ENCODE measurements around the gene ABTB1. TPM values are rescaled to one million over a fixed set of nuclear protein-coding genes. Genes with fewer than 3 reads are reported as not detected.

ABTB1 gene
- total RNA-seq, 2 donors from 2014 or later = 10.7 to 14.4 TPM

GRCh38 chr3:127693336-127693843 lies 20.6 kb downstream of the ABTB1 start:
- Mint-ChIP-seq H3K9me3 (no peaks in the 10 kb centered on the region), H3K27me3 (ENCODE audit: insufficient read depth) (no peaks in the 10 kb centered on the region), H3K36me3 (ENCODE audit: low read depth) (no peaks in the 10 kb centered on the region), H3K4me1 (peaks cover 8% of the 10 kb centered on the region), H3K27ac (no peak overlapping the region), H3K4me3 (no peak overlapping the region)
- Histone ChIP-seq H3K36me3 (ENCODE audit: control insufficient read depth, insufficient read depth, low read length) (no peaks in the 10 kb centered on the region), H3K4me1 (ENCODE audit: control insufficient read depth, insufficient read depth, low read length) (peaks cover 7% of the 10 kb centered on the region), H3K9ac (ENCODE audit: extremely low read depth, low read length, poor library complexity, severe bottlenecking) (no peak overlapping the region), H3K27me3 (ENCODE audit: control insufficient read depth, insufficient read depth, low read length, poor library complexity, severe bottlenecking) (no peaks in the 10 kb centered on the region), H3K27ac (ENCODE audit: low read depth, low read length) (no peak overlapping the region), H3K9me3 (ENCODE audit: control insufficient read depth, low read length) (no peaks in the 10 kb centered on the region), H3K4me3 (ENCODE audit: low read length) (no peak overlapping the region)
- no peak for DNase-seq
- no peak for TF ChIP-seq CTCF (conservative IDR thresholded peaks at IDR 0.05)
- WGBS, 2 experiments (ENCODE audit: insufficient coverage in 1 of 2, insufficient read length in 1 of 2) = 88 to 94% methylated on average over 3 to 7 of the region's 7 CpGs

- WGBS, 2 experiments (ENCODE audit: insufficient coverage in 1 of 2, insufficient read length in 1 of 2) = 77 to 82% methylated on average over 5 to 17 of the region's 17 CpGs
- Histone ChIP-seq H3K27me3 (ENCODE audit: control insufficient read depth, insufficient read depth, low read length, poor library complexity, severe bottlenecking) (no peaks in the 10 kb centered on the region), H3K36me3 (ENCODE audit: control insufficient read depth, insufficient read depth, low read length) (no peaks in the 10 kb centered on the region), H3K4me1 (ENCODE audit: control insufficient read depth, insufficient read depth, low read length) (peaks cover 7% of the 10 kb centered on the region), H3K9me3 (ENCODE audit: control insufficient read depth, low read length) (no peaks in the 10 kb centered on the region), H3K4me3 (ENCODE audit: low read length) (no peak overlapping the region), H3K27ac (ENCODE audit: low read depth, low read length) (no peak overlapping the region), H3K9ac (ENCODE audit: extremely low read depth, low read length, poor library complexity, severe bottlenecking) (no peak overlapping the region)
- Mint-ChIP-seq H3K9me3 (no peaks in the 10 kb centered on the region), H3K27me3 (ENCODE audit: insufficient read depth) (no peaks in the 10 kb centered on the region), H3K27ac (no peak overlapping the region), H3K4me3 (no peak overlapping the region), H3K36me3 (ENCODE audit: low read depth) (no peaks in the 10 kb centered on the region), H3K4me1 (peaks cover 3% of the 10 kb centered on the region)
- peak; percentile 84 for DNase-seq
- TF ChIP-seq CTCF (conservative IDR thresholded peaks at IDR 0.05) = peak; percentile 72
Measured at GRCh38 chr3:127694467-127695215, 21.9 kb downstream of the ABTB1 start.

- DNase-seq = peak; percentile 89
- no peak overlapping the region for H3K4me3 ChIP-seq (ENCODE audit: low read length)
- 73 to 86% methylated on average over 9 to 16 of the region's 16 CpGs for WGBS, 2 experiments (ENCODE audit: insufficient coverage in 1 of 2, insufficient read length in 1 of 2)
- no peaks in the 10 kb centered on the region for H3K27me3 Mint-ChIP-seq (ENCODE audit: insufficient read depth)
- H3K27ac Mint-ChIP-seq = no peak overlapping the region
- no peaks in the 10 kb centered on the region for H3K4me1 ChIP-seq (ENCODE audit: control insufficient read depth, insufficient read depth, low read length)
- TF ChIP-seq CTCF (conservative IDR thresholded peaks at IDR 0.05) = no peak
- H3K36me3 ChIP-seq (ENCODE audit: control insufficient read depth, insufficient read depth, low read length) = no peaks in the 10 kb centered on the region
- H3K36me3 Mint-ChIP-seq (ENCODE audit: low read depth) = no peaks in the 10 kb centered on the region
- peaks cover 3% of the 10 kb centered on the region for H3K4me1 Mint-ChIP-seq
- H3K27me3 ChIP-seq (ENCODE audit: control insufficient read depth, insufficient read depth, low read length, poor library complexity, severe bottlenecking) = no peaks in the 10 kb centered on the region
- no peaks in the 10 kb centered on the region for H3K9me3 Mint-ChIP-seq
- no peaks in the 10 kb centered on the region for H3K9me3 ChIP-seq (ENCODE audit: control insufficient read depth, low read length)
- no peak overlapping the region for H3K9ac ChIP-seq (ENCODE audit: extremely low read depth, low read length, poor library complexity, severe bottlenecking)
- no peak overlapping the region for H3K4me3 Mint-ChIP-seq
- no peak overlapping the region for H3K27ac ChIP-seq (ENCODE audit: low read depth, low read length)
Measured at GRCh38 chr3:127697551-127698240, 24.9 kb downstream of the ABTB1 start.

Measured in endodermal cell (in vitro differentiated cells).